WTC11 (cell line): ENCODE measurements around the gene CXCR5. TPM values are rescaled to one million over a fixed set of nuclear protein-coding genes. Genes with fewer than 3 reads are reported as not detected.

ENCODE experiments used
- ATAC-seq: fragments of 200-7000 bp; cut with Tn5 transposase; 2 replicates; pipeline ENCODE4 v1.10.0; 2021; ENCODE audit warnings: mild to moderate bottlenecking, moderate library complexity
- CTCF ChIA-PET: fragments of 300-600 bp; sonication (Branson Sonifier 250); formaldehyde crosslinking; loops from one replicate; lab custom pipeline; 2021; ENCODE audit warnings: antibody characterized with exemption; lab: Charles Lee
- POLR2A ChIA-PET: fragments of 350-600 bp; sonication (Branson Sonifier 250); formaldehyde crosslinking; loops from one replicate; lab custom pipeline; 2021; ENCODE audit warnings: antibody characterized with exemption; lab: Charles Lee
- DNase-seq: peaks from one replicate; pipeline ENCODE4 v3.0.0; 2021; ENCODE audit warnings: low spot score
- H3K27ac Mint-ChIP-seq: 2 replicates; pipeline ENCODE4 v1.8.0; 2021; ENCODE audit warnings: mixed read lengths
- H3K27me3 Mint-ChIP-seq: 2 replicates; pipeline ENCODE4 v1.8.0; 2021; ENCODE audit warnings: low read depth, mild to moderate bottlenecking, moderate library complexity, mixed read lengths
- H3K36me3 Mint-ChIP-seq: 2 replicates; pipeline ENCODE4 v1.8.0; 2021; ENCODE audit warnings: mixed read lengths
- H3K4me1 Mint-ChIP-seq: 2 replicates; pipeline ENCODE4 v1.8.0; 2022; ENCODE audit warnings: mixed read lengths
- H3K4me3 Mint-ChIP-seq: 2 replicates; pipeline ENCODE4 v1.8.0; 2021; ENCODE audit warnings: mild to moderate bottlenecking, moderate library complexity, mixed read lengths
- H3K9me3 Mint-ChIP-seq: 2 replicates; pipeline ENCODE4 v1.8.0; 2021; ENCODE audit warnings: mixed read lengths
- CREM ChIP-seq: sonication (generic); formaldehyde crosslinking; IDR thresholded peaks from 2 replicates; pipeline ENCODE4 v1.8.1; 2022; ENCODE audit warnings: mild to moderate bottlenecking, missing genetic modification reagents, moderate library complexity
- ETV6 ChIP-seq: sonication (generic); formaldehyde crosslinking; IDR thresholded peaks from 2 replicates; pipeline ENCODE4 v1.8.1; 2022; ENCODE audit warnings: mild to moderate bottlenecking, missing genetic modification reagents
- GABPB1 ChIP-seq: sonication (generic); formaldehyde crosslinking; IDR thresholded peaks from 2 replicates; pipeline ENCODE4 v1.8.1; 2023; ENCODE audit warnings: mild to moderate bottlenecking, missing genetic modification reagents
- GRHL2 ChIP-seq: fragments of 250-450 bp; sonication (Bioruptor Pico); IDR thresholded peaks from 2 replicates; pipeline ENCODE4 v1.8.0; 2022; ENCODE audit warnings: mild to moderate bottlenecking, moderate library complexity; ENCODE audit not compliant: insufficient replicate concordance, severe bottlenecking
- GTF2I ChIP-seq: fragments of 250-450 bp; sonication (Bioruptor Pico); conservative IDR thresholded peaks from 2 replicates; pipeline ENCODE4 v1.4.0; 2021; ENCODE audit warnings: mild to moderate bottlenecking
- MYBL2 ChIP-seq: sonication (generic); formaldehyde crosslinking; IDR thresholded peaks from 2 replicates; pipeline ENCODE4 v1.8.1; 2023; ENCODE audit warnings: mild to moderate bottlenecking, moderate library complexity, missing genetic modification reagents
- NFE2L1 ChIP-seq: sonication (generic); formaldehyde crosslinking; IDR thresholded peaks from 2 replicates; pipeline ENCODE4 v1.8.1; 2023; ENCODE audit warnings: missing genetic modification reagents
- NFYB ChIP-seq: sonication (generic); formaldehyde crosslinking; conservative IDR thresholded peaks from 2 replicates; pipeline ENCODE4 v1.8.0; 2022; ENCODE audit warnings: low read depth, missing genetic modification reagents
- ZNF219 ChIP-seq: sonication (generic); formaldehyde crosslinking; IDR thresholded peaks from 2 replicates; pipeline ENCODE4 v1.8.0; 2023; ENCODE audit warnings: missing genetic modification reagents, mild to moderate bottlenecking, borderline replicate concordance
- ZNF317 ChIP-seq: sonication (generic); formaldehyde crosslinking; IDR thresholded peaks from 2 replicates; pipeline ENCODE4 v1.8.1; 2023; ENCODE audit warnings: low read depth, mild to moderate bottlenecking, moderate library complexity, missing genetic modification reagents, borderline replicate concordance
- ZNF396 ChIP-seq: fragments of 250-450 bp; sonication (Bioruptor Pico); IDR thresholded peaks from 2 replicates; pipeline ENCODE4 v1.8.0; 2021; ENCODE audit warnings: mild to moderate bottlenecking, moderate library complexity, borderline replicate concordance
- total RNA-seq: library from RNA; stranded (reverse); gene quantifications from 3 replicates; pipeline ENCODE4 v1.2.3, GENCODE V29; 2021
- TF ChIP-seq, protein P1 (sequence below): sonication (generic); formaldehyde crosslinking; IDR thresholded peaks from 2 replicates; pipeline ENCODE4 v1.8.0; 2022; ENCODE audit warnings: mild to moderate bottlenecking, missing genetic modification reagents
- TF ChIP-seq, protein P2 (sequence below): sonication (generic); formaldehyde crosslinking; IDR thresholded peaks from 2 replicates; pipeline ENCODE4 v1.8.1; 2023; ENCODE audit warnings: mild to moderate bottlenecking, missing genetic modification reagents
- TF ChIP-seq, protein P3 (sequence below): sonication (generic); formaldehyde crosslinking; IDR thresholded peaks from 2 replicates; pipeline ENCODE4 v1.8.1; 2022; ENCODE audit warnings: low read depth, missing genetic modification reagents, borderline replicate concordance
- TF ChIP-seq, protein P4 (sequence below): sonication (generic); formaldehyde crosslinking; IDR thresholded peaks from 2 replicates; pipeline ENCODE4 v1.8.0; 2022; ENCODE audit warnings: mild to moderate bottlenecking, missing genetic modification reagents
- TF ChIP-seq, protein P5 (sequence below): fragments of 250-450 bp; sonication (Bioruptor Pico); IDR thresholded peaks from 2 replicates; pipeline ENCODE4 v2.1.2; 2022; ENCODE audit warnings: mild to moderate bottlenecking, moderate library complexity

Gene CXCR5
- total RNA-seq, 1 experiment from 2014 or later = 0.07 TPM

DNA sequence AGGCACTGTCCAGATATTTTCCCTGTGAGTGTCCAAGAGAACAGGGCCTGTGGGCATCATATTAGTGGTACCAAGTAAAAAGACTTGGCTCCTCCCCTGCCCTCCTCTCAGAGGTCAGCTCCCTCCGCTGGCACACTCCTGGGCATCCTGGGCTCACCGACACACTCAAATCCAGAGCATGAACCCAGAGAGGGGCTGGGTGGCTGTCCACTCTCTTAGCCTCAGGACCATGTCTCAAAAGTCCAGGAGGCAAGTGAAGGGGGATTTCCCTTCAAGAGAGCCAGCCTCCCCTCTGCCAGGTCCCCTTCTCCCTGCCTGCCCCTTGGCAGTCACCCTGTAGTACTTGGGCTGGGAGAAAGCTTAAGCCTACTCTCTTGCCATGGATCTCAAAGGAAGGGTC, 31.7 kb downstream of the CXCR5 start:
- H3K27ac Mint-ChIP-seq = peak overlapping the region; percentile 86

GRCh38 chr11:118915941-118916841, 32.5 kb downstream of the CXCR5 start:
- Mint-ChIP-seq H3K9me3 (no peaks in the 10 kb centered on the region), H3K27ac (peak overlapping the region; percentile 98), H3K36me3 (no peaks in the 10 kb centered on the region), H3K4me3 (peak overlapping the region; percentile 46), H3K4me1 (peaks cover 93% of the 10 kb centered on the region), H3K27me3 (no peaks in the 10 kb centered on the region)
- no peak for DNase-seq
- ChIA-PET POLR2A (interaction anchor here (0.9 kb wide), 2 partner anchors 10 to 123 kb away, joined by 3 to 5 read pairs; partner anchors contain the start of gene BCL9L), CTCF (interaction anchor here (1.3 to 2.9 kb wide), 3 partner anchors 8 to 13 kb away, joined by 3 to 34 read pairs (median 4); partner anchors contain the start of gene BCL9L)
- TF ChIP-seq, protein P1, sequence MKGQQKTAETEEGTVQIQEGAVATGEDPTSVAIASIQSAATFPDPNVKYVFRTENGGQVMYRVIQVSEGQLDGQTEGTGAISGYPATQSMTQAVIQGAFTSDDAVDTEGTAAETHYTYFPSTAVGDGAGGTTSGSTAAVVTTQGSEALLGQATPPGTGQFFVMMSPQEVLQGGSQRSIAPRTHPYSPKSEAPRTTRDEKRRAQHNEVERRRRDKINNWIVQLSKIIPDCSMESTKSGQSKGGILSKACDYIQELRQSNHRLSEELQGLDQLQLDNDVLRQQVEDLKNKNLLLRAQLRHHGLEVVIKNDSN (CRISPR knock-in tag) = no peak
- TF ChIP-seq, protein P2, sequence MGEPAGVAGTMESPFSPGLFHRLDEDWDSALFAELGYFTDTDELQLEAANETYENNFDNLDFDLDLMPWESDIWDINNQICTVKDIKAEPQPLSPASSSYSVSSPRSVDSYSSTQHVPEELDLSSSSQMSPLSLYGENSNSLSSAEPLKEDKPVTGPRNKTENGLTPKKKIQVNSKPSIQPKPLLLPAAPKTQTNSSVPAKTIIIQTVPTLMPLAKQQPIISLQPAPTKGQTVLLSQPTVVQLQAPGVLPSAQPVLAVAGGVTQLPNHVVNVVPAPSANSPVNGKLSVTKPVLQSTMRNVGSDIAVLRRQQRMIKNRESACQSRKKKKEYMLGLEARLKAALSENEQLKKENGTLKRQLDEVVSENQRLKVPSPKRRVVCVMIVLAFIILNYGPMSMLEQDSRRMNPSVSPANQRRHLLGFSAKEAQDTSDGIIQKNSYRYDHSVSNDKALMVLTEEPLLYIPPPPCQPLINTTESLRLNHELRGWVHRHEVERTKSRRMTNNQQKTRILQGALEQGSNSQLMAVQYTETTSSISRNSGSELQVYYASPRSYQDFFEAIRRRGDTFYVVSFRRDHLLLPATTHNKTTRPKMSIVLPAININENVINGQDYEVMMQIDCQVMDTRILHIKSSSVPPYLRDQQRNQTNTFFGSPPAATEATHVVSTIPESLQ (CRISPR knock-in tag) = no peak
- TF ChIP-seq ETV6 (CRISPR knock-in tag) (0 out of 2 replicates have a peak, but pooled peaks have one; percentile 30), GTF2I (CRISPR knock-in tag) (no peak), CREM (no peak)
- no peak for ATAC-seq

More for the DNA sequence above, 31.7 kb downstream of the CXCR5 start:
- ATAC-seq (no peak), DNase-seq (no peak)
- H3K4me3 Mint-ChIP-seq = no peak overlapping the region
- ChIA-PET POLR2A (no interaction called here), CTCF (interaction anchor here (2.9 kb wide), 1 partner anchor 14 kb away, joined by 34 read pairs; no protein-coding TSS in a partner anchor)
- H3K9me3 Mint-ChIP-seq = no peaks in the 10 kb centered on the region
- H3K27me3 Mint-ChIP-seq = no peaks in the 10 kb centered on the region
- no peak for TF ChIP-seq NFE2L1 (CRISPR knock-in tag)
- TF ChIP-seq, protein P3, sequence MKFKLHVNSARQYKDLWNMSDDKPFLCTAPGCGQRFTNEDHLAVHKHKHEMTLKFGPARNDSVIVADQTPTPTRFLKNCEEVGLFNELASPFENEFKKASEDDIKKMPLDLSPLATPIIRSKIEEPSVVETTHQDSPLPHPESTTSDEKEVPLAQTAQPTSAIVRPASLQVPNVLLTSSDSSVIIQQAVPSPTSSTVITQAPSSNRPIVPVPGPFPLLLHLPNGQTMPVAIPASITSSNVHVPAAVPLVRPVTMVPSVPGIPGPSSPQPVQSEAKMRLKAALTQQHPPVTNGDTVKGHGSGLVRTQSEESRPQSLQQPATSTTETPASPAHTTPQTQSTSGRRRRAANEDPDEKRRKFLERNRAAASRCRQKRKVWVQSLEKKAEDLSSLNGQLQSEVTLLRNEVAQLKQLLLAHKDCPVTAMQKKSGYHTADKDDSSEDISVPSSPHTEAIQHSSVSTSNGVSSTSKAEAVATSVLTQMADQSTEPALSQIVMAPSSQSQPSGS (CRISPR knock-in tag) = no peak
- TF ChIP-seq MYBL2 (CRISPR knock-in tag) = no peak
- no peak for TF ChIP-seq ZNF317 (CRISPR knock-in tag)
- no peak for TF ChIP-seq GRHL2 (CRISPR knock-in tag)
- TF ChIP-seq ZNF219 (CRISPR knock-in tag) = no peak
- TF ChIP-seq ZNF396 (CRISPR knock-in tag) = no peak
- TF ChIP-seq GABPB1 (CRISPR knock-in tag) = no peak
- TF ChIP-seq, protein P4, sequence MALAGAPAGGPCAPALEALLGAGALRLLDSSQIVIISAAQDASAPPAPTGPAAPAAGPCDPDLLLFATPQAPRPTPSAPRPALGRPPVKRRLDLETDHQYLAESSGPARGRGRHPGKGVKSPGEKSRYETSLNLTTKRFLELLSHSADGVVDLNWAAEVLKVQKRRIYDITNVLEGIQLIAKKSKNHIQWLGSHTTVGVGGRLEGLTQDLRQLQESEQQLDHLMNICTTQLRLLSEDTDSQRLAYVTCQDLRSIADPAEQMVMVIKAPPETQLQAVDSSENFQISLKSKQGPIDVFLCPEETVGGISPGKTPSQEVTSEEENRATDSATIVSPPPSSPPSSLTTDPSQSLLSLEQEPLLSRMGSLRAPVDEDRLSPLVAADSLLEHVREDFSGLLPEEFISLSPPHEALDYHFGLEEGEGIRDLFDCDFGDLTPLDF (CRISPR knock-in tag) = no peak
- TF ChIP-seq NFYB (CRISPR knock-in tag) = no peak
- TF ChIP-seq, protein P5, sequence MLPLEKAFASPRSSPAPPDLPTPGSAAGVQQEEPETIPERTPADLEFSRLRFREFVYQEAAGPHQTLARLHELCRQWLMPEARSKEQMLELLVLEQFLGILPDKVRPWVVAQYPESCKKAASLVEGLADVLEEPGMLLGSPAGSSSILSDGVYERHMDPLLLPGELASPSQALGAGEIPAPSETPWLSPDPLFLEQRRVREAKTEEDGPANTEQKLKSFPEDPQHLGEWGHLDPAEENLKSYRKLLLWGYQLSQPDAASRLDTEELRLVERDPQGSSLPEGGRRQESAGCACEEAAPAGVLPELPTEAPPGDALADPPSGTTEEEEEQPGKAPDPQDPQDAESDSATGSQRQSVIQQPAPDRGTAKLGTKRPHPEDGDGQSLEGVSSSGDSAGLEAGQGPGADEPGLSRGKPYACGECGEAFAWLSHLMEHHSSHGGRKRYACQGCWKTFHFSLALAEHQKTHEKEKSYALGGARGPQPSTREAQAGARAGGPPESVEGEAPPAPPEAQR (CRISPR knock-in tag) = no peak
- H3K36me3 Mint-ChIP-seq = no peaks in the 10 kb centered on the region
- peaks cover 87% of the 10 kb centered on the region for H3K4me1 Mint-ChIP-seq
